Esophagus squamous epithelium (tissue), 4 donors: ENCODE results near the gene ATPAF2.

Experiments used
- CTCF ChIP-seq, 6 experiments: fragments of 450-650 bp in 4 of 6; fragments of 200-600 bp in 2 of 6; sonication (generic) in 2 of 6; IDR thresholded peaks; one replicate each; pipeline ENCODE4 v1.5.1; 2016 to 2019; ENCODE audit warnings: antibody characterized with exemption in 6 of 6, mild to moderate bottlenecking in 4 of 6, moderate library complexity in 4 of 6
- POLR2A ChIP-seq, 4 donors: fragments of 450-650 bp; IDR thresholded peaks; one replicate each; pipeline ENCODE4 v1.6.1; 2017; ENCODE audit warnings: antibody characterized with exemption in 4 of 4, mild to moderate bottlenecking in 4 of 4, moderate library complexity in 3 of 4

- TF ChIP-seq CTCF (IDR thresholded peaks at IDR 0.05) (no peak), POLR2A (IDR thresholded peaks at IDR 0.05) (no peak)
Measured at GRCh38 chr17:18011286-18011685, 27.7 kb downstream of the ATPAF2 start.
